ENCODE results near the gene HOXC6. TPM values are rescaled to one million over a fixed set of nuclear protein-coding genes. Genes with fewer than 3 reads are reported as not detected.

HOXC6 gene
- total and polyA plus RNA-seq, 2 of the 13 experiments (the other 11 are each of a cell fraction or from before 2014, with no cell fraction given), result not detected

DNA sequence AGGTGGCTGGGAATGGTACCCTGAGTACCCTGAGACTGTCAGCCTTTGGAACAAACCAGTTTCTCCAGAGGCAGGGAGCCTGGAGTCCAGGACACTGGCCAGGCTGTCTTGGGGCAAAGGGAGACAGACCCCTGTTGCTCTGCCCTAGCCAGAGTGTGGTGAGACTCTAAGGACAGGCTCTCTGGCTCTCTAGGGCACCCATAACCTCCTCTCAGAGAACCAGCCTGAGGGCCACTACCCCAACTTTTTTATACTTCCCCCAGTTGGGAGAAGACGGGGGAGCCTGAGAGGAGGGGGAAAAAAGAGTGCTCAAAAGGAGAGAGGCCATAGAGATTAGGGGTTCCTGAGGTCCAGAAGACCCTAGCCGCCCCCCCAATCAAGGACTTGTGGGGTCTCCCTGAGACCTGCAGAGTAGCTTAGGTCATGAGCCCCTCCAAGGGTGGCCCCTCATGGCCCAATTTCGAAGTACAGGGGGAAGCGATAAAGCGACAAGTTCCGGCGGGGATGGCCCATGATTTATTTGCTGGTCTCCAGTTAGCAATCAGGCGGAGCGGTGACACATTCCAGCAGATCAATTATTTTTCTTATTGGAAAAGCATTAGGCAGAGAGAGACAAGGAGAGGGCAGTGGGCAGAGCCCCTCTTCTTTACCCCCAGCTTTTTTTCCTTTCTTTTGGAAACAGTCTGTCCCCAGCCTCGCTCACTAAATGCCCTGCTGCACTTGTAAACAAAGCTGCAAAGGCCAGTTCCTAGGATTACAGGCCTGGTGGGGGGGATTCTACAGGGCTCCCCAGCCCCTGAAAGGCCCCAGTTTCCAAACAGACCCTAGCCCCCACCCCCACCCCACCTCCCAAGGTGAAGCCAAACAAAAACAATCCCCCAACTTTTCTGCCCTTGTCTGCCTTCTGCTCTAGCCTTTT lies 17.9 kb upstream of the HOXC6 start (continued):
- TF ChIP-seq ZSCAN30 (CRISPR knock-in tag; IDR thresholded peaks at IDR 0.05) (no peak), PPARG (CRISPR knock-in tag; conservative IDR thresholded peaks at IDR 0.05) (no peak), ZNF782 (CRISPR knock-in tag; IDR thresholded peaks at IDR 0.05; ENCODE audit: borderline replicate concordance) (no peak)
- TF ChIP-seq, protein P1, sequence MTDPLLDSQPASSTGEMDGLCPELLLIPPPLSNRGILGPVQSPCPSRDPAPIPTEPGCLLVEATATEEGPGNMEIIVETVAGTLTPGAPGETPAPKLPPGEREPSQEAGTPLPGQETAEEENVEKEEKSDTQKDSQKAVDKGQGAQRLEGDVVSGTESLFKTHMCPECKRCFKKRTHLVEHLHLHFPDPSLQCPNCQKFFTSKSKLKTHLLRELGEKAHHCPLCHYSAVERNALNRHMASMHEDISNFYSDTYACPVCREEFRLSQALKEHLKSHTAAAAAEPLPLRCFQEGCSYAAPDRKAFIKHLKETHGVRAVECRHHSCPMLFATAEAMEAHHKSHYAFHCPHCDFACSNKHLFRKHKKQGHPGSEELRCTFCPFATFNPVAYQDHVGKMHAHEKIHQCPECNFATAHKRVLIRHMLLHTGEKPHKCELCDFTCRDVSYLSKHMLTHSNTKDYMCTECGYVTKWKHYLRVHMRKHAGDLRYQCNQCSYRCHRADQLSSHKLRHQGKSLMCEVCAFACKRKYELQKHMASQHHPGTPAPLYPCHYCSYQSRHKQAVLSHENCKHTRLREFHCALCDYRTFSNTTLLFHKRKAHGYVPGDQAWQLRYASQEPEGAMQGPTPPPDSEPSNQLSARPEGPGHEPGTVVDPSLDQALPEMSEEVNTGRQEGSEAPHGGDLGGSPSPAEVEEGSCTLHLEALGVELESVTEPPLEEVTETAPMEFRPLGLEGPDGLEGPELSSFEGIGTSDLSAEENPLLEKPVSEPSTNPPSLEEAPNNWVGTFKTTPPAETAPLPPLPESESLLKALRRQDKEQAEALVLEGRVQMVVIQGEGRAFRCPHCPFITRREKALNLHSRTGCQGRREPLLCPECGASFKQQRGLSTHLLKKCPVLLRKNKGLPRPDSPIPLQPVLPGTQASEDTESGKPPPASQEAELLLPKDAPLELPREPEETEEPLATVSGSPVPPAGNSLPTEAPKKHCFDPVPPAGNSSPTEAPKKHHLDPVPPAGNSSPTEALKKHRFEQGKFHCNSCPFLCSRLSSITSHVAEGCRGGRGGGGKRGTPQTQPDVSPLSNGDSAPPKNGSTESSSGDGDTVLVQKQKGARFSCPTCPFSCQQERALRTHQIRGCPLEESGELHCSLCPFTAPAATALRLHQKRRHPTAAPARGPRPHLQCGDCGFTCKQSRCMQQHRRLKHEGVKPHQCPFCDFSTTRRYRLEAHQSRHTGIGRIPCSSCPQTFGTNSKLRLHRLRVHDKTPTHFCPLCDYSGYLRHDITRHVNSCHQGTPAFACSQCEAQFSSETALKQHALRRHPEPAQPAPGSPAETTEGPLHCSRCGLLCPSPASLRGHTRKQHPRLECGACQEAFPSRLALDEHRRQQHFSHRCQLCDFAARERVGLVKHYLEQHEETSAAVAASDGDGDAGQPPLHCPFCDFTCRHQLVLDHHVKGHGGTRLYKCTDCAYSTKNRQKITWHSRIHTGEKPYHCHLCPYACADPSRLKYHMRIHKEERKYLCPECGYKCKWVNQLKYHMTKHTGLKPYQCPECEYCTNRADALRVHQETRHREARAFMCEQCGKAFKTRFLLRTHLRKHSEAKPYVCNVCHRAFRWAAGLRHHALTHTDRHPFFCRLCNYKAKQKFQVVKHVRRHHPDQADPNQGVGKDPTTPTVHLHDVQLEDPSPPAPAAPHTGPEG (CRISPR knock-in tag; IDR thresholded peaks at IDR 0.05), result no peak

Measured in HepG2 (cell line).